ENCODE results near the gene MON1B.

DNA sequence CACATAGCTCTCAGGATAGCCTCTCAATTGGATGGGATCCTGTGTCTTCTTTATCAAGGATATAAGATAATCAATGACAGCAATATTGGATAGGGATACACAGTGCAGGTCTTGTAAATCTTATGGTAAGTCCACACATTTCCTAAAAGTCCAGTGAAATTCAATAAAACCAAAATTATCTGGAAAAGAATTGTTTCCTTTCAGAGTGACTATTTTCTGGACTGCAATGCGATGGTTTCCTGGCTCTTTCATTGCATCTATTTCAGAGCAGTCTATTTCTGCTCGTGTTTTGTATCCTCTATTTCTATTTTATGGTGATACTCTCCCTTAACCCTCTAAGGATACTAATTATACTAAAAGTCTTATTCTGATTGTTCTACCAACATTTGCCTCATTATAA, 24.3 kb upstream of the MON1B start:
- TF ChIP-seq BHLHE40 (IDR thresholded peaks at IDR 0.05; ENCODE audit: low read depth, low read length) (no peak), CEBPB (IDR thresholded peaks at IDR 0.05; ENCODE audit: low read depth, low read length) (no peak), CTCF (conservative IDR thresholded peaks at IDR 0.05; ENCODE audit: low read depth, low read length) (no peak), CHD1 (IDR thresholded peaks at IDR 0.05; ENCODE audit: low read depth, low read length) (no peak), FOS (IDR thresholded peaks at IDR 0.05; ENCODE audit: low read depth, low read length) (no peak), POLR2A (IDR thresholded peaks at IDR 0.05; ENCODE audit: low read depth, low read length) (no peak), RFX5 (IDR thresholded peaks at IDR 0.05; ENCODE audit: low read depth, low read length) (no peak), MXI1 (IDR thresholded peaks at IDR 0.05; ENCODE audit: borderline replicate concordance, low read depth, low read length) (no peak), RAD21 (IDR thresholded peaks at IDR 0.05; ENCODE audit: low read length) (no peak), MAFK (IDR thresholded peaks at IDR 0.05; ENCODE audit: low read depth, low read length) (no peak), MAZ (IDR thresholded peaks at IDR 0.05; ENCODE audit: borderline replicate concordance, low read depth, low read length) (no peak), SMC3 (IDR thresholded peaks at IDR 0.05; ENCODE audit: low read depth, low read length) (no peak)
- TF ChIP-seq, protein P1, sequence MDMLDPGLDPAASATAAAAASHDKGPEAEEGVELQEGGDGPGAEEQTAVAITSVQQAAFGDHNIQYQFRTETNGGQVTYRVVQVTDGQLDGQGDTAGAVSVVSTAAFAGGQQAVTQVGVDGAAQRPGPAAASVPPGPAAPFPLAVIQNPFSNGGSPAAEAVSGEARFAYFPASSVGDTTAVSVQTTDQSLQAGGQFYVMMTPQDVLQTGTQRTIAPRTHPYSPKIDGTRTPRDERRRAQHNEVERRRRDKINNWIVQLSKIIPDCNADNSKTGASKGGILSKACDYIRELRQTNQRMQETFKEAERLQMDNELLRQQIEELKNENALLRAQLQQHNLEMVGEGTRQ (IDR thresholded peaks at IDR 0.05; ENCODE audit: low read depth, low read length), result no peak
- TF ChIP-seq, protein P2, sequence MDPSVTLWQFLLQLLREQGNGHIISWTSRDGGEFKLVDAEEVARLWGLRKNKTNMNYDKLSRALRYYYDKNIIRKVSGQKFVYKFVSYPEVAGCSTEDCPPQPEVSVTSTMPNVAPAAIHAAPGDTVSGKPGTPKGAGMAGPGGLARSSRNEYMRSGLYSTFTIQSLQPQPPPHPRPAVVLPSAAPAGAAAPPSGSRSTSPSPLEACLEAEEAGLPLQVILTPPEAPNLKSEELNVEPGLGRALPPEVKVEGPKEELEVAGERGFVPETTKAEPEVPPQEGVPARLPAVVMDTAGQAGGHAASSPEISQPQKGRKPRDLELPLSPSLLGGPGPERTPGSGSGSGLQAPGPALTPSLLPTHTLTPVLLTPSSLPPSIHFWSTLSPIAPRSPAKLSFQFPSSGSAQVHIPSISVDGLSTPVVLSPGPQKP (IDR thresholded peaks at IDR 0.05; ENCODE audit: borderline replicate concordance, low read depth, low read length), result no peak
